ENCODE measurements around the gene ST3GAL6. TPM values are rescaled to one million over a fixed set of nuclear protein-coding genes. Genes with fewer than 3 reads are reported as not detected.

Gene ST3GAL6, protein sequence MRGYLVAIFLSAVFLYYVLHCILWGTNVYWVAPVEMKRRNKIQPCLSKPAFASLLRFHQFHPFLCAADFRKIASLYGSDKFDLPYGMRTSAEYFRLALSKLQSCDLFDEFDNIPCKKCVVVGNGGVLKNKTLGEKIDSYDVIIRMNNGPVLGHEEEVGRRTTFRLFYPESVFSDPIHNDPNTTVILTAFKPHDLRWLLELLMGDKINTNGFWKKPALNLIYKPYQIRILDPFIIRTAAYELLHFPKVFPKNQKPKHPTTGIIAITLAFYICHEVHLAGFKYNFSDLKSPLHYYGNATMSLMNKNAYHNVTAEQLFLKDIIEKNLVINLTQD
- not detected in 2 replicates for total RNA-seq (2011; cell fraction: chromatin; rRNA removed; ENCODE audit: low replicate concordance)
- total RNA-seq (2011; cell fraction: nucleolus; rRNA removed) = not detected in 2 replicates
- not detected in 2 replicates for total RNA-seq (2011; cell fraction: nucleoplasm; rRNA removed)
- total RNA-seq (2014; rRNA removed) (not detected in 2 replicates), total RNA-seq (2014; rRNA removed; fragmentation: Illumina TruSeq; extraction: Trizol) (not detected in 2 replicates), total RNA-seq (2015; rRNA removed; fragmentation: Illumina TruSeq; extraction: Trizol) (not detected in 2 replicates), total RNA-seq (2021) (not detected in 2 replicates), polyA plus RNA-seq (2011; rRNA removed) (not detected in 2 replicates), polyA plus RNA-seq (2014; fragmentation: Illumina TruSeq; extraction: Trizol) (not detected in 2 replicates), polyA plus RNA-seq (2014; fragmentation: Nextera tagmentation; extraction: Ambion mirVana) (under 1 TPM in 1 of 2 experiments, not detected in 1; 0.14 TPM), polyA plus RNA-seq (2014; rRNA removed) (not detected in 2 replicates), polyA minus RNA-seq (2011; rRNA and poly(A)+ RNA removed) (not detected in 2 replicates), Bru-seq, nascent RNA (percentile 17 among the genes with signal in this experiment), BruChase-seq, experiment 1, labeled RNA remaining after a 2-hour chase (percentile 13 among the genes with signal in this experiment), BruChase-seq, experiment 2, labeled RNA remaining after a 6-hour chase (percentile 11 among the genes with signal in this experiment)
- polyA plus RNA-seq (2011; cell fraction: cytosol; rRNA removed) = not detected in 2 replicates
- polyA plus RNA-seq (2011; cell fraction: nucleus; rRNA removed) = not detected in 2 replicates
- 0.03 and 0.08 TPM in 2 replicates for polyA plus RNA-seq (2012)
- not detected in 2 replicates for polyA minus RNA-seq (2011; cell fraction: cytosol; rRNA and poly(A)+ RNA removed)
- not detected in 2 replicates for polyA minus RNA-seq (2011; cell fraction: nucleus; rRNA and poly(A)+ RNA removed)
- long read RNA-seq, experiment 1, partial matches to known transcripts = 0 of 6 reads
- long read RNA-seq, experiment 1, other reads (novel, unspliced or antisense) = 6 of 6 reads
- long read RNA-seq, experiment 2 = 0 reads
- long read RNA-seq, experiment 3 = 0 reads

DNA sequence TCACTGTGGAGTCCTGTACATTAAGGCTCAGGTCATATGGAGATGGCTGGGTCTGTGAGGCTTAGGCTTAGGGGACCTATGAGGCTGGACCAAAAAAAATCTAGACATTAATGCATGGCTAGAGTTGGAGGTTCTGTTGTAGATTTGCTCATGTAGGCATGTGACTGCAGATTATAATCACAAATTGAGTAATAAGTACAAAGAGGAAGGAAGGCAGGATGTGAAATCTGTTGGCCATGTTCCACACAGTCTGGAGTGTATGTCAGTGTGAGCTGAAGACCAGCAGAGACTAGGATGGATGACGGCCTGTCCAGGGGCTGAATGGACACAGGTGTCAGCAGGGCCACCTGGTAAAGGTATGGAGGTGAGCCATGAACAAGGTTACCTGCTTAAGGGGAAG lies at the start of gene ST3GAL6:
Gene ST3GAL6 (plus strand): TSS at position 265 of the 400 bp plus-strand sequence. CDS start 5,101 bp downstream, outside the sequence.
- Histone ChIP-seq H3K4me1 (replicated peaks in 1 of 2; ENCODE audit: control insufficient read depth in 2 of 2, insufficient read depth in 2 of 2, low read length in 2 of 2) (no peaks in the 10 kb centered on the region), H3K79me2 (ENCODE audit: control insufficient read depth, insufficient read depth, low read length) (no peaks in the 10 kb centered on the region), H3K9ac (ENCODE audit: insufficient read depth in 1 of 2, low read depth in 2 of 2, low read length in 2 of 2) (no peak within 1 kb of the TSS), H4K20me1 (replicated peaks; ENCODE audit: control insufficient read depth, insufficient read depth, low read length) (no peaks in the 10 kb centered on the region), H3K4me3 (no peak within 1 kb of the TSS), H2AFZ (ENCODE audit: low read depth, low read length) (no peak within 1 kb of the TSS), H3K9me3 (replicated peaks; ENCODE audit: control insufficient read depth, insufficient read depth, low read depth, low read length) (no peaks in the 10 kb centered on the region), H3K9me1 (ENCODE audit: control insufficient read depth, insufficient read depth, low read length) (no peaks in the 10 kb centered on the region), H3K27me3 (ENCODE audit: control insufficient read depth in 2 of 2, insufficient read depth in 2 of 2, low read length in 2 of 2) (no peaks in the 10 kb centered on the region), H3K27ac (ENCODE audit: extremely low read depth, low read depth, low read length) (no peak within 1 kb of the TSS), H3K4me2 (ENCODE audit: insufficient read depth, low read length) (no peak within 1 kb of the TSS), H3K36me3 (ENCODE audit: control insufficient read depth, insufficient read depth, low read length) (no peaks in the 10 kb centered on the region)
- no TSS peak for BruUV-seq (replicated peaks)
- no peak for FAIRE-seq
- WGBS (ENCODE audit: insufficient coverage, low coverage, missing lambda C conversion rate) = 0% methylated on average over 1 of the region's 1 CpG
- DNase-seq (ENCODE audit: extremely low read depth in 1 of 4, low spot score in 3 of 4) = no peak
- ATAC-seq = no peak
- POLR2A ChIA-PET = no interaction called here
- intact Hi-C loops (cut with micrococcal nuclease) (no loop called here), in situ Hi-C loops (cut with MboI) (no loop called here)
- TF ChIP-seq RNF2 (IDR thresholded peaks at IDR 0.05) = no peak
- TF ChIP-seq, protein P1, sequence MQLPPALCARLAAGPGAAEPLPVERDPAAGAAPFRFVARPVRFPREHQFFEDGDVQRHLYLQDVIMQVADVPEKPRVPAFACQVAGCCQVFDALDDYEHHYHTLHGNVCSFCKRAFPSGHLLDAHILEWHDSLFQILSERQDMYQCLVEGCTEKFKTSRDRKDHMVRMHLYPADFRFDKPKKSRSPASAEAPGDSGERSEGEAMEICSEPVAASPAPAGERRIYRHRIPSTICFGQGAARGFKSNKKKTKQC (CRISPR knock-in tag; IDR thresholded peaks at IDR 0.05) = no peak
- no peak for TF ChIP-seq ZNF133 (CRISPR knock-in tag; IDR thresholded peaks at IDR 0.05)
- no peak for TF ChIP-seq SIX5 (IDR thresholded peaks at IDR 0.05; ENCODE audit: borderline replicate concordance in 1 of 2, insufficient read depth in 1 of 2, low read depth in 1 of 2, low read length in 2 of 2)
- TF ChIP-seq SRF (CRISPR knock-in tag; IDR thresholded peaks at IDR 0.05) = no peak
- TF ChIP-seq, protein P2, sequence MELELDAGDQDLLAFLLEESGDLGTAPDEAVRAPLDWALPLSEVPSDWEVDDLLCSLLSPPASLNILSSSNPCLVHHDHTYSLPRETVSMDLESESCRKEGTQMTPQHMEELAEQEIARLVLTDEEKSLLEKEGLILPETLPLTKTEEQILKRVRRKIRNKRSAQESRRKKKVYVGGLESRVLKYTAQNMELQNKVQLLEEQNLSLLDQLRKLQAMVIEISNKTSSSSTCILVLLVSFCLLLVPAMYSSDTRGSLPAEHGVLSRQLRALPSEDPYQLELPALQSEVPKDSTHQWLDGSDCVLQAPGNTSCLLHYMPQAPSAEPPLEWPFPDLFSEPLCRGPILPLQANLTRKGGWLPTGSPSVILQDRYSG (tag; conservative IDR thresholded peaks at IDR 0.05; ENCODE audit: low read depth) = no peak
- no peak for TF ChIP-seq MYBL2 (IDR thresholded peaks at IDR 0.05; ENCODE audit: low read depth)
- no peak for TF ChIP-seq MYBL2 (CRISPR knock-in tag; IDR thresholded peaks at IDR 0.05; ENCODE audit: borderline replicate concordance)
- TF ChIP-seq HDAC2 (IDR thresholded peaks at IDR 0.05) = no peak
- TF ChIP-seq PHF8 (IDR thresholded peaks at IDR 0.05; ENCODE audit: borderline replicate concordance, low read length) = no peak
- no peak for TF ChIP-seq ZNF583 (CRISPR knock-in tag; IDR thresholded peaks at IDR 0.05)
- TF ChIP-seq, protein P3, sequence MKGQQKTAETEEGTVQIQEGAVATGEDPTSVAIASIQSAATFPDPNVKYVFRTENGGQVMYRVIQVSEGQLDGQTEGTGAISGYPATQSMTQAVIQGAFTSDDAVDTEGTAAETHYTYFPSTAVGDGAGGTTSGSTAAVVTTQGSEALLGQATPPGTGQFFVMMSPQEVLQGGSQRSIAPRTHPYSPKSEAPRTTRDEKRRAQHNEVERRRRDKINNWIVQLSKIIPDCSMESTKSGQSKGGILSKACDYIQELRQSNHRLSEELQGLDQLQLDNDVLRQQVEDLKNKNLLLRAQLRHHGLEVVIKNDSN (CRISPR knock-in tag; IDR thresholded peaks at IDR 0.05) = no peak
- no peak for TF ChIP-seq MTA2 (IDR thresholded peaks at IDR 0.05; ENCODE audit: low read depth)
- TF ChIP-seq NFE2 (IDR thresholded peaks at IDR 0.05; ENCODE audit: low read depth) = no peak
- no peak for TF ChIP-seq ZC3H4 (CRISPR knock-in tag; IDR thresholded peaks at IDR 0.05; ENCODE audit: borderline replicate concordance)
- CTCF ChIA-PET (ENCODE audit: low intra/inter-chr PET ratio) = no interaction called here

Measured in K562 (cell line).